KOPT-K1 (cell line): Measurements from ENCODE around the gene UBR1.
A peak's percentile ranks its signal among the peaks of the same experiment; 100 is the strongest.
"Not testable (repeated sequence)": the region's sequence is repeated elsewhere in the genome, so short reads cannot be mapped to it uniquely, and the experiment has no call there.

ENCODE experiments used
- H3K27ac ChIP-seq: fragments of 200-600 bp; sonication (generic); 2 replicates; pipeline ENCODE4 v1.5.1; 2016; ENCODE audit warnings: antibody characterized with exemption, mild to moderate bottlenecking, low read depth, low read length; ENCODE audit not compliant: poor library complexity, severe bottlenecking
- H3K36me3 ChIP-seq: fragments of 200-600 bp; sonication (generic); 2 replicates; pipeline ENCODE4 v1.5.1; 2017; ENCODE audit warnings: antibody characterized with exemption, mild to moderate bottlenecking, low read length, moderate library complexity; ENCODE audit not compliant: insufficient read depth
- H3K9me3 ChIP-seq: fragments of 200-600 bp; sonication (generic); 2 replicates; pipeline ENCODE4 v1.5.1; 2017; ENCODE audit warnings: antibody characterized with exemption, low read length, mild to moderate bottlenecking; ENCODE audit not compliant: insufficient read depth, poor library complexity, severe bottlenecking

UBR1 gene

DNA sequence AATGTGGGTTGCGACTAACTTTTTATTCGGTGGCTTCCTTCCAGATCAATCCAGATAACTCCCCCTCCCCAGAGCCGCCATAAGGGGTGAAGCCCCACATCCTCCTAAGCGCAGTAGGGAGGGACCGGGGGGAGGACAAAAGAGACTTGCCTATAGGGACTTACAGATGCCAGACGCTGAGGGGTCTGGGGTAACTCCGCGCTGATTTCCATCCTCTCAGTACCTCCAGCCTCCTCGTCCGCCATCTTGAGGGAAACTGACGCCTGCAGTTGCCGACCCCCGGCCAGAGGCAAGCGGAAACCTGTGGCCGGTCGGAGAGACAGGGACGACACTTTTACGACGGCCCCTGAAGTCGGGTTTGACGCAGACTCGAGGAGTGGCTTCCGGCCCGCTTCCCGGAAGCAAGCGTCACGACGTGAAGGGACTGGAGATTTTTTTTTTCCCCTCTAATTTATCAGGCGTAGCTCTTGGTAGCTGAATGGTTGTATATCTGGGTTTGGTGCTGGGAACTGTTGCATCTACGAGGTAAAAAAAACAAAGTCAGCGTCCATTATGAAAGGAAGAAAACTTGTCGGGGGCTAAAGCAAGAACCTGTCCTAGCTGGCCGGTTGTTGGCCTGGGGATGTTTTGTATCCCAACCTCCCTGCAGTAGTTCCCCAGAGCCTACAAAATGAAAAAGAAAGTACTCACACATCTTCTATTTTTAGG, at the start of gene UBR1:
UBR1 (minus strand) TSS at position 261 of the 708 bp plus-strand sequence; CDS start at position 245, 16 bp downstream.
- Histone ChIP-seq H3K9me3 (no peaks in the 10 kb centered on the region), H3K36me3 (peaks cover 30% of the 10 kb centered on the region), H3K27ac (peak within 1 kb of the TSS; percentile 75)

DNA sequence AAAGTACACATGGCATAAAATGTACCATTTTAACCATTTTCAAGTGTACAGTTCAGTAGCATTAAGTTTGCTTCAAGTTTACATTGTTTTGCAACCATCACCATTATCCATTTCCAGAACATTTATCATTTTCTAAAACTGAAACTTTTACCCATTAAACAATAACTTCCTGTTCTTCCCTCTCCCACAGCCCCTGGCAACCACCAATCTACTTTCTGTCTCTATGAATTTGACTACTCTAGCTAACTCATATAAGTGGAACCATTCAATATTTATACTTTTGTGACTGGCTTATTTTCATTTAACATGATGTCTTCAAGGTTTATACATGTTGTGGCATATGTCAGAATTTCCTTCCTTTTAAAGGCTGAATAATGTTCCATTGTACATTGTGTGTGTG, 47.4 kb upstream of the UBR1 start:
- no peaks in the 10 kb centered on the region for H3K9me3 ChIP-seq
- H3K36me3 ChIP-seq = no peaks in the 10 kb centered on the region; the same call in 1 of the 2 replicates
- H3K27ac ChIP-seq = no peak overlapping the region

GRCh38 chr15:43151688-43152087, 45.9 kb upstream of the UBR1 start:
- Histone ChIP-seq H3K36me3 (no peaks in the 10 kb centered on the region; the same call in 1 of the 2 replicates), H3K9me3 (no peaks in the 10 kb centered on the region), H3K27ac (no peak overlapping the region)

GRCh38 chr15:43150191-43150929, 44.5 kb upstream of the UBR1 start:
- H3K27ac ChIP-seq = no peak overlapping the region
- no peaks in the 10 kb centered on the region for H3K9me3 ChIP-seq
- H3K36me3 ChIP-seq = no peaks in the 10 kb centered on the region

DNA sequence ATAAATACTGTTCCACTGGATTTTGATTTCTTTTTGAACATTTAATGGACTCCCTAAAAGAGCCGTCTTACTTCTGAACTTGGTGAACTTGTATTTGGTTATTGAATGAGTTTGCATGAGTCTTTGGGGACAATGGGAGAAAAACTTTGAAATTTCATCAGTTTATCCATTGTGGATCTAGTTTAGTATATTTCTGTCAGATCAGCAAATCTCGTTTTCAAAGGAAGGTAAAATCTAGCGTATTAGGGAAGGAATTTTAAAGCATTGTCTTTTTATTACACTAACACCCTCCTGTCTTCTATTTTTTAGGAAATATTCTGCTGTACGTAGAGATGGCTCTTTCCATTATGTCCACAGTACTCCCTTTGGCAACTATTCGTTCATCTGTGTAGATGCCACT, 40.3 kb upstream of the UBR1 start:
- H3K27ac ChIP-seq = no peak overlapping the region
- H3K9me3 ChIP-seq = no peaks in the 10 kb centered on the region
- H3K36me3 ChIP-seq = no peaks in the 10 kb centered on the region

GRCh38 chr15:43144512-43144911, 38.7 kb upstream of the UBR1 start:
- H3K36me3 ChIP-seq = no peaks in the 10 kb centered on the region
- H3K9me3 ChIP-seq = no peaks in the 10 kb centered on the region
- no peak overlapping the region for H3K27ac ChIP-seq

- Histone ChIP-seq H3K27ac (no peak overlapping the region), H3K36me3 (no peaks in the 10 kb centered on the region), H3K9me3 (no peaks in the 10 kb centered on the region)
Observed at GRCh38 chr15:43143203-43143941, 37.5 kb upstream of the UBR1 start.

- no peak overlapping the region for H3K27ac ChIP-seq
- H3K36me3 ChIP-seq = no peaks in the 10 kb centered on the region
- H3K9me3 ChIP-seq = no peaks in the 10 kb centered on the region
Observed at GRCh38 chr15:43135351-43135750, 29.5 kb upstream of the UBR1 start.

- no peaks in the 10 kb centered on the region for H3K9me3 ChIP-seq
- peak overlapping the region; percentile 44 for H3K27ac ChIP-seq
- H3K36me3 ChIP-seq = no peaks in the 10 kb centered on the region
Observed at GRCh38 chr15:43134157-43134635, 28.4 kb upstream of the UBR1 start.

DNA sequence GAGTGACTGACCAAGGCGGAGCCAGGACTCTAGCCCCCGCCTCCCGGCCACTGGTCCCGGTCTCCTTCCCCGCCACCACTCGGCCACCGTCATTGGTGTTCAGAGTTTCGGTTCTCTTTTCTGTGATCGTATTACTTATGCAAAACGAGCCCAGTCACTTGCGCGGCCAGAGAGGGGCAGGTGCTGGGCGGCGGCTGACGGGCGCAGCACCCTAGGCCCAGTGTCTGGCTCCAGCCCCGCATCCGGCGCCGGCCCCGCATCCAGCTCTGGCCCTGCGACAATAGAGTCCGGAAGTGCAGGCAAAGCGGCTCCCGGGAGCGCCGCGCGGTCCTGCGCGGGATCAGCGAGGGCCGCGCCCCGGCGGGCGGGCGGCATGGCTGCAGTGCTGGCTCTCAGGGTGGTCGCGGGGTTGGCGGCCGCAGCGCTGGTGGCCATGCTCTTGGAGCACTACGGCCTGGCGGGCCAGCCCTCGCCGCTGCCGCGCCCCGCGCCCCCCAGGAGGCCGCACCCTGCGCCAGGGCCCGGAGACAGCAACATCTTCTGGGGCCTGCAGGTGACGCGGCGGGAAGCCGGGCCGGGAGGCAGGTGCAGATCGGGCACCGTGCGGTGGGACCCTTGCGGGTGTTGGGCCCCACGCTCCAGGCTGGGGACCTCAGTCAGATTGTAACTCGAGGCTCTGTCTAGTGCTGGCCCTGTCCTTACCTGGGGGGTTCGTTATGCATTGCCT, 27.8 kb upstream of the UBR1 start, which contains the start of gene TMEM62:
TMEM62 (plus strand) TSS at position 157 of the 727 bp plus-strand sequence; CDS start at position 374, 217 bp downstream.
- Histone ChIP-seq H3K9me3 (peaks cover 4% of the 10 kb centered on the region), H3K36me3 (no peaks in the 10 kb centered on the region), H3K27ac (peak within 1 kb of the TSS; percentile 44)

DNA sequence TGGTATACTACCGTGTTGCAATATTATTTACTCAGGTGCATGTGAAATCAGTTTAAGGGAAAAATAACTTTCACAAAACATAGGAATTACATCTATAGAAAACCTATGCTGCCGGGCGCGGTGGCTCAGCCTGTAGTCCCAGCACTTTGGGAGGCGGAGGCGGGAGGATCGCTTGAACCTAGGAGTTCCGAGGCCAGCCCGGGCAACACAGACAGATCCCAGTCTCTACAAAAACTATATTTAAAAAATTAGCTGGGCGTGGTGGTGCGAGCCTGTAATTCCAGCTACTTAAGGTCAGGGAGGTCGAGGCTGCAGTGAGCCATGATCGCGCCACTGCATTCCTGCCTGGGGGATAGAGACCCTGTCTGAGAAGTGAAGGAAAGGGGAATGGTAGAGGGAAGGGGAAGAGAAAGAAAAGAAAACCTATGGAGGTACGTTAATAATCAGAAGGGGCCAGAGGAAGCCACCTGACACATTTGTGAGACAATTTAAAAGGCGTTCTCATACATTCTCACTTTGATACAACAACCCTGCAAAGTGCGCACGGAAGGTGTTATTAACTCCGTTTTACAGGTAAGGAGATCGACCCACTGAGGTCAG, 27.1 kb upstream of the UBR1 start:
- Histone ChIP-seq H3K9me3 (peaks cover 4% of the 10 kb centered on the region), H3K36me3 (no peaks in the 10 kb centered on the region), H3K27ac (peak overlapping the region; percentile 44)

- no peak overlapping the region for H3K27ac ChIP-seq
- H3K9me3 ChIP-seq = peaks cover 4% of the 10 kb centered on the region
- H3K36me3 ChIP-seq = no peaks in the 10 kb centered on the region
Observed at GRCh38 chr15:43128980-43129335, 23.1 kb upstream of the UBR1 start.

GRCh38 chr15:43128174-43128979, 22.5 kb upstream of the UBR1 start:
- H3K27ac ChIP-seq = not testable (repeated sequence)

DNA sequence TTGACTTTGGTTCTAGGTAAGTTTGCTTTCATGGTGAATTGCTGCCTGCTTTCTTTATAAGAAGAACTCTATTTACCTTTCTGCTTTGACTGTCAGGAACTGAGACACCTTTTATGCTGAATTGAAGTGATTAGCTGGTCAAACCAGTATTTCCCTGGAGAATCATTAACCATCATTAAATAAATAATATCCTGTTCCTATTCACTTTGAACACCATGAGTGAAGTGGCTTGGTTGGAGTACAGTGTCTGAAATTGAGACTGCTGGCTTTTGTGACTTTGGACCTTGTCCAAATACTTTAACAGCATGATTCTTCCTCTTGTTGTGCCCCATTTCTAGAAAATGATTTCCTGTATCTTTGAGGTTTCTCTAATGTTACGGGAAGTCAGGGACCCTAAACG, 21.9 kb upstream of the UBR1 start:
- Histone ChIP-seq H3K27ac (no peak overlapping the region), H3K36me3 (no peaks in the 10 kb centered on the region), H3K9me3 (peaks cover 4% of the 10 kb centered on the region)

More at GRCh38 chr15:43128174-43128979, 22.5 kb upstream of the UBR1 start:
- not testable (repeated sequence) for H3K9me3 ChIP-seq, H3K36me3 ChIP-seq
